Adrenal gland (tissue), 5 donors: ENCODE measurements around the gene ETV1.

Experiments
- CTCF ChIP-seq, 6 experiments: fragments of 450-650 bp in 4 of 6; fragments of 200-600 bp in 2 of 6; sonication (generic) in 1 of 6; IDR thresholded peaks; 1 replicate in 5 of 6; 2 replicates in 1 of 6; pipeline versions ENCODE4 v1.5.1 to v1.8.0; 2016 to 2021; ENCODE audit warnings: antibody characterized with exemption in 6 of 6, mild to moderate bottlenecking in 2 of 6, moderate library complexity in 1 of 6
- POLR2A ChIP-seq, 2 donors: fragments of 450-650 bp; IDR thresholded peaks; one replicate each; pipeline ENCODE4 v1.6.1; 2017; ENCODE audit warnings: antibody characterized with exemption in 2 of 2, mild to moderate bottlenecking in 2 of 2, moderate library complexity in 1 of 2
- donor health status: DM: no; HTN: no; CAD: no.

DNA sequence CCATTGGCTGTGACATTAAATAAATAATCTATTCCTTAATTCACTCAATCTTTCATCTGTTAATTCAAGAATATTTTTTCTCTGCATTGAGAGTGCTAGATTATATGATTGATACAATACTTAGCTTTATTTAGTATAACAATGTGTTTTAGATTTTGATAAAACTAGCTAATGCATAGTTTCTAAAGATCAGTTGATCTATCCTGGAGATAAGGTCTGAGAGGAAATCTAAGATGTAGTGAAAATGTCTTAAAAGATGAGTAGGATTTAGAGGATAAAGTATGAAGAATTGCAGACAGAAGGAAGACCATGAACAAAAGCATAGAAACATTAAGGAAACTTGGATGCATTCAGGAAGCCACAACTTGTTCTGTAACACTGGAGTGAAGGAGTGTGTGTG, 110.3 kb downstream of the ETV1 start:
- no peak for TF ChIP-seq CTCF (IDR thresholded peaks at IDR 0.05)
- no peak for TF ChIP-seq POLR2A (IDR thresholded peaks at IDR 0.05)
